Measurements from ENCODE around the gene COMTD1. TPM values are rescaled to one million over a fixed set of nuclear protein-coding genes. Genes with fewer than 3 reads are reported as not detected.

Gene COMTD1
- polyA plus RNA-seq, 1 experiment: 3.3 TPM

DNA sequence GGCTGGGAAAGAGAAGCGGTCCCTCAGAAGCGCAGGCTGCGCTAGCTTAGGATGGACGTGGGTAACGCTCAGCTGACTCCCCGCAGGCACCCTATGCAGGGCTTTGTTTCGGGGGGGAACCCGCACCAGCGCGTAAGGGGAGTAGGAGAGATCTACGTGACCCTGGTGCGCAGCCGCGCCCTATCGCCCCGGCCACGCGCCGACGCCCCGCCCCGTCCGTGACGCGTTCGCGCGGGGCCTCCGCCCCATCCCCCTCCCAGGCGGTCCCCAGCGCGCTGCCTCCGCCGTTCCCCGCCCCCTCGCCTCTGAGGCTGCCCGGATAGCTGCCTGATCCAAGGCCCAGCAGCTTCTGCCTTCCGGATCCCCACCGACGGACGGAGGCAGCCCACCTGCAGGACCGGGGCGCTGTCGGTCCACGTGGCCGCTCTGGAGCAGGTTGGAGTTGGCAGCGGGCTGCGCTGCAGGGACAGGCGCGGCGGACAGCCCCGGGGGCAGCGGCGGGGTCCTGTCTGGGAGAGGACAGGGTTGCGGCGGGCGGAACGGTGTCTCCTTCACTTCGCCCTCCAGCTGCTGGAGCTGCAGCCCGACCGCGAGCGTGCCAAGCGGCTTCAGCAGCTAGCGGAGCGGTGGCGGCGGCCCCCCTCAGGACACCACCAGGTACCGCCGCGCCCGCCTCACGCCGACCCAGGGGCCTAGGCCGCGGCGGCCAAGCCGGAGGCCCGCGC is 25.3 kb downstream of the COMTD1 start, which contains the start of gene VDAC2:
Gene VDAC2 (plus strand): TSS at position 515 of the 725 bp plus-strand sequence. CDS start 363 bp downstream, outside the sequence.
- TF ChIP-seq, protein P1, sequence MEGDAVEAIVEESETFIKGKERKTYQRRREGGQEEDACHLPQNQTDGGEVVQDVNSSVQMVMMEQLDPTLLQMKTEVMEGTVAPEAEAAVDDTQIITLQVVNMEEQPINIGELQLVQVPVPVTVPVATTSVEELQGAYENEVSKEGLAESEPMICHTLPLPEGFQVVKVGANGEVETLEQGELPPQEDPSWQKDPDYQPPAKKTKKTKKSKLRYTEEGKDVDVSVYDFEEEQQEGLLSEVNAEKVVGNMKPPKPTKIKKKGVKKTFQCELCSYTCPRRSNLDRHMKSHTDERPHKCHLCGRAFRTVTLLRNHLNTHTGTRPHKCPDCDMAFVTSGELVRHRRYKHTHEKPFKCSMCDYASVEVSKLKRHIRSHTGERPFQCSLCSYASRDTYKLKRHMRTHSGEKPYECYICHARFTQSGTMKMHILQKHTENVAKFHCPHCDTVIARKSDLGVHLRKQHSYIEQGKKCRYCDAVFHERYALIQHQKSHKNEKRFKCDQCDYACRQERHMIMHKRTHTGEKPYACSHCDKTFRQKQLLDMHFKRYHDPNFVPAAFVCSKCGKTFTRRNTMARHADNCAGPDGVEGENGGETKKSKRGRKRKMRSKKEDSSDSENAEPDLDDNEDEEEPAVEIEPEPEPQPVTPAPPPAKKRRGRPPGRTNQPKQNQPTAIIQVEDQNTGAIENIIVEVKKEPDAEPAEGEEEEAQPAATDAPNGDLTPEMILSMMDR (IDR thresholded peaks at IDR 0.05; ENCODE audit: insufficient read depth, low read depth, low read length): no peak
- Histone ChIP-seq H3K27me3 (ENCODE audit: control insufficient read depth, insufficient read depth, low read length) (no peaks in the 10 kb centered on the region), H3K4me3 (ENCODE audit: low read depth, low read length) (peak within 1 kb of the TSS; percentile 79), H3K36me3 (ENCODE audit: control insufficient read depth, insufficient read depth, low read length) (peaks cover 9% of the 10 kb centered on the region)
- no peak for DNase-seq (ENCODE audit: low read depth)
- ChIA-PET POLR2A (interaction anchor here (0.5 kb wide), 1 partner anchor 12 kb away, joined by 5 read pairs; no protein-coding TSS in a partner anchor), CTCF (interaction anchor here (1.0 to 3.4 kb wide), 8 partner anchors 14 to 24 kb away, joined by 3 to 19 read pairs (median 5); partner anchors contain the start of gene COMTD1)

DNA sequence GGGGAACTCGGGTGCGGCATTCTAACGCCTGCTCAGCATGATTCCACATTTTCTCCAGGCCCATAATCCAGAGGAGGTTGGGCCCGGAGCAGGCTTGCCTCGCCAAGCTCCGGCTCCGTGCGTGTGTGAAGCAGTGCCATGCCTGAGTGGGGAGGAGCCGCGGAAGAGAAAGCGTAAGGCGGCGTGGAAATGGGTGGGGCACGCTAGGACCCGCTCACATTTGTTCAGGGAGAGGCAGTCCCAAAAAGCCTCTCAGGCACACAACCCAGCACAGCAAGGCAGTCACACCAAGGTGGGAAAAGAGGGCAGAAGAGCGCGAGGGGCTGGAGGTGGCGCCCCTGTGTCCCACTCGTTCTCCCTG is 25.9 kb downstream of the COMTD1 start:
- Histone ChIP-seq H3K4me3 (ENCODE audit: low read depth, low read length) (peak overlapping the region; percentile 79), H3K27me3 (ENCODE audit: control insufficient read depth, insufficient read depth, low read length) (no peaks in the 10 kb centered on the region), H3K36me3 (ENCODE audit: control insufficient read depth, insufficient read depth, low read length) (peaks cover 8% of the 10 kb centered on the region)
- no peak for DNase-seq (ENCODE audit: low read depth)
- ChIA-PET POLR2A (interaction anchor here (0.6 kb wide), 1 partner anchor 9 kb away, joined by 3 read pairs; no protein-coding TSS in a partner anchor), CTCF (interaction anchor here (1.0 to 3.4 kb wide), 7 partner anchors 9 to 25 kb away, joined by 3 to 19 read pairs (median 5); partner anchors contain the start of gene COMTD1)
- TF ChIP-seq, protein P1 (IDR thresholded peaks at IDR 0.05; ENCODE audit: insufficient read depth, low read depth, low read length): no peak

DNA sequence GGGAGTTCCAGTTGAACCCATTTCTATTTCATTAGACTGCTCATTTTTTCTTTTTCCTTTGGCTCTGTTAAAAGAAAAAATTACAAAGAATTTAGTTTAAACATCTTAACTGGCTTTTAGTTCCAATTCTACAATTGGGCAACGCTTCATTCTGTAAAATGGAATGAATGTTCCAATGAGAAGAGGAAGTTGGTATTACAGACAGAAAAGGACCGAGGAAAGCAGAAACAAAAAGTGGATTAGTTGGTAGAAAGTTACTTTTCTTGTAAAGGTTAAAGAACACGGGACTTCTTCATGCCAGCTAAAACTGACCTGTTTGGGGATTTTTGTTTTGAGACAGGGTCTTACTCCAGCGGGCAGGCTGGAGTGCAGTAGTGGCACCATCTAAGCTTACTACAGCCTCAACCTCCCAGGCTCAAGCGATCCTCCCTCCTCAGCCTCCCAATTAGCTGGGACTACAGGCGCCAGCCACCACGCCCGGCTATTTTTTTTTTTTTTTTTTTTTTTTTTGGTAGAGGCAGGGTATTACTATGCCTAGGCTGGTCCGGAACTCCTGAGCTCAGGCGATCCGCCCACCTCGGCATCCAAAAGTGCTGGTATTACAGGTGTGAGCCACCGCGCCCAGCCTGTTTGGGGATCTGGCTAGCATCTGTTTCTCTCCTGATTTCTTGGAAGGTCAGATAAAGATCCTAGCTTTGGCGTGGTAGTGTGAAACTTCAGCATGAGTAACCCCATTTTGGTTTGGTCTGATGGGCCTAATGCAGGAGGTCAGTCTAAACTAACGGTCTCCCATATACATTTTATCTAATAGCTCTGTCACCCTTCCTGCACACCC is 26.5 kb downstream of the COMTD1 start:
- POLR2A ChIA-PET: interaction anchor here (0.6 kb wide), 1 partner anchor 10 kb away, joined by 3 read pairs; no protein-coding TSS in a partner anchor
- TF ChIP-seq, protein P1 (IDR thresholded peaks at IDR 0.05; ENCODE audit: insufficient read depth, low read depth, low read length): no peak
- H3K36me3 ChIP-seq (ENCODE audit: control insufficient read depth, insufficient read depth, low read length): peaks cover 5% of the 10 kb centered on the region
- H3K27me3 ChIP-seq (ENCODE audit: control insufficient read depth, insufficient read depth, low read length): no peaks in the 10 kb centered on the region
- H3K4me3 ChIP-seq (ENCODE audit: low read depth, low read length): peak overlapping the region; percentile 79
- CTCF ChIA-PET: interaction anchor here (1.0 to 3.4 kb wide), 6 partner anchors 9 to 25 kb away, joined by 3 to 19 read pairs (median 6); partner anchors contain the start of gene COMTD1
- DNase-seq (ENCODE audit: low read depth): no peak

DNA sequence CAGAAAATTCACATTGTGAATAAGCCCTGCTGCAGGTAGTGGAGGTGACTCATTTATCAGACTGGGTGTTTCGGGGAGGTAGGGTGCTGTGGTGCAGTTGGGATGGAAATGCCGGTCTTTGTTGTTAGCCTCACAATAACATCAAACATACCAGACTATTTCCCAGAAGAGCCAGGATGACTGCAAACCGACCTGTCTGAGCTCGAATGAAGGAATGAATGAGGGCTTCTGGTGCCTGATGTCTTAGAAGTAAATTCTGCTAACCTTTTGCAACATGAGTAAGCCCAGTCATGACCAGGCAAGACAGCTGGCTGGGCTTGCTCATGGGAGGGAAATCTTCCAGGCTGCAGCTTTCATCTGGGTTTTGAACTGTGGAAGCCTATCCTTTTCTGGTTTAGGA is 27.6 kb downstream of the COMTD1 start:
- no peak overlapping the region for H3K4me3 ChIP-seq (ENCODE audit: low read depth, low read length)
- TF ChIP-seq, protein P1 (IDR thresholded peaks at IDR 0.05; ENCODE audit: insufficient read depth, low read depth, low read length): no peak
- DNase-seq (ENCODE audit: low read depth): no peak
- ChIA-PET POLR2A (no interaction called here), CTCF (interaction anchor here (0.7 to 3.9 kb wide), 5 partner anchors 10 to 96 kb away, joined by 3 to 13 read pairs (median 5); partner anchors contain the start of genes COMTD1 and SAMD8)
- H3K36me3 ChIP-seq (ENCODE audit: control insufficient read depth, insufficient read depth, low read length): peaks cover 4% of the 10 kb centered on the region
- H3K27me3 ChIP-seq (ENCODE audit: control insufficient read depth, insufficient read depth, low read length): no peaks in the 10 kb centered on the region

DNA sequence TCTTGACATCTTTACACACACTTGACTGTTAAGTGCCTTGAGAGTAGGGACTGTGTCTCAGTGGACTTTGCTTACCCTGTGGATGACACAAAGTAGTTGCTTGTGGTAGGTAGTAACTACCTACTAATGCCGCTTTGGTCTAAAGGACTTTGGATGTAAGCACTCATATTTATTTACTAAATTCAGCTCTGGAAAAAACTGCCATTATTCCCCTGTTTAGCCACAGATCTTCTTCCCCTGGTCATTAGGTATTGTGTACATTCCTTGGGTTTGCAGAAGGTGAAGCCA is 28.0 kb downstream of the COMTD1 start:
- CTCF ChIA-PET: interaction anchor here (0.7 to 3.9 kb wide), 5 partner anchors 10 to 96 kb away, joined by 3 to 13 read pairs (median 5); partner anchors contain the start of genes COMTD1 and SAMD8
- POLR2A ChIA-PET: no interaction called here
- Histone ChIP-seq H3K36me3 (ENCODE audit: control insufficient read depth, insufficient read depth, low read length) (peaks cover 2% of the 10 kb centered on the region), H3K27me3 (ENCODE audit: control insufficient read depth, insufficient read depth, low read length) (no peaks in the 10 kb centered on the region), H3K4me3 (ENCODE audit: low read depth, low read length) (no peak overlapping the region)
- TF ChIP-seq, protein P1 (IDR thresholded peaks at IDR 0.05; ENCODE audit: insufficient read depth, low read depth, low read length): no peak
- DNase-seq (ENCODE audit: low read depth): no peak
